HEK293T (cell line): Measurements from ENCODE around the gene TTC7B.

Source experiments
- CTCF ChIA-PET: fragments of 350-600 bp; formaldehyde crosslinking; extraction: SDS; loops from one replicate; lab custom pipeline; 2021; ENCODE audit warnings: antibody characterized with exemption, inconsistent platforms; lab: Yijun Ruan, JAX
- POLR2A ChIA-PET: fragments of 350-600 bp; formaldehyde crosslinking; extraction: SDS; loops from one replicate; lab custom pipeline; 2020; ENCODE audit warnings: antibody characterized with exemption, inconsistent platforms; lab: Yijun Ruan, JAX
- DNase-seq: peaks from one replicate; pipeline ENCODE4 v3.0.0; 2012; ENCODE audit warnings: mixed read lengths; ENCODE audit errors: extremely low spot score
- ARNT ChIP-seq: fragments of 450-650 bp; IDR thresholded peaks from 2 replicates; pipeline ENCODE4 v1.6.1; 2017; ENCODE audit warnings: mild to moderate bottlenecking
- BHLHE40 ChIP-seq: fragments of 450-650 bp; IDR thresholded peaks from 2 replicates; pipeline ENCODE4 v1.6.1; 2016; ENCODE audit warnings: mild to moderate bottlenecking, moderate library complexity, borderline replicate concordance
- CTBP1 ChIP-seq: fragments of 450-650 bp; IDR thresholded peaks from 2 replicates; pipeline ENCODE4 v1.6.1; 2016; ENCODE audit warnings: borderline replicate concordance
- ELF4 ChIP-seq: fragments of 450-650 bp; IDR thresholded peaks from 2 replicates; pipeline ENCODE4 v1.6.1; 2017; ENCODE audit warnings: antibody characterized with exemption
- FOXA1 ChIP-seq: fragments of 450-650 bp; IDR thresholded peaks from 2 replicates; pipeline ENCODE4 v1.6.1; 2016; ENCODE audit warnings: mild to moderate bottlenecking
- FOXK2 ChIP-seq: fragments of 450-650 bp; IDR thresholded peaks from 2 replicates; pipeline ENCODE4 v1.6.1; 2016; ENCODE audit warnings: mild to moderate bottlenecking
- FOXM1 ChIP-seq: fragments of 450-650 bp; IDR thresholded peaks from 2 replicates; pipeline ENCODE4 v1.6.1; 2017; ENCODE audit warnings: mild to moderate bottlenecking, borderline replicate concordance
- HDGF ChIP-seq: fragments of 450-650 bp; IDR thresholded peaks from 2 replicates; pipeline ENCODE4 v1.6.1; 2017; ENCODE audit warnings: antibody characterized with exemption, borderline replicate concordance
- L3MBTL2 ChIP-seq: fragments of 450-650 bp; conservative IDR thresholded peaks from 2 replicates; pipeline ENCODE4 v1.6.1; 2016; ENCODE audit warnings: mild to moderate bottlenecking
- LEF1 ChIP-seq: fragments of 450-650 bp; IDR thresholded peaks from 2 replicates; pipeline ENCODE4 v1.6.1; 2017; ENCODE audit warnings: mild to moderate bottlenecking, borderline replicate concordance
- NFRKB ChIP-seq: fragments of 450-650 bp; IDR thresholded peaks from 2 replicates; pipeline ENCODE4 v1.6.1; 2016; ENCODE audit warnings: mild to moderate bottlenecking, moderate library complexity
- PKNOX1 ChIP-seq: fragments of 450-650 bp; IDR thresholded peaks from 2 replicates; pipeline ENCODE4 v1.6.1; 2016
- SP1 ChIP-seq: fragments of 450-650 bp; IDR thresholded peaks from 2 replicates; pipeline ENCODE4 v1.6.1; 2017
- SUZ12 ChIP-seq: fragments of 450-650 bp; IDR thresholded peaks from 2 replicates; pipeline ENCODE4 v1.6.1; 2016; ENCODE audit warnings: mild to moderate bottlenecking
- TARDBP ChIP-seq: fragments of 450-650 bp; IDR thresholded peaks from 2 replicates; pipeline ENCODE4 v1.6.1; 2016
- ZNF384 ChIP-seq: fragments of 450-650 bp; IDR thresholded peaks from 2 replicates; pipeline ENCODE4 v1.6.1; 2016

TTC7B gene

DNA sequence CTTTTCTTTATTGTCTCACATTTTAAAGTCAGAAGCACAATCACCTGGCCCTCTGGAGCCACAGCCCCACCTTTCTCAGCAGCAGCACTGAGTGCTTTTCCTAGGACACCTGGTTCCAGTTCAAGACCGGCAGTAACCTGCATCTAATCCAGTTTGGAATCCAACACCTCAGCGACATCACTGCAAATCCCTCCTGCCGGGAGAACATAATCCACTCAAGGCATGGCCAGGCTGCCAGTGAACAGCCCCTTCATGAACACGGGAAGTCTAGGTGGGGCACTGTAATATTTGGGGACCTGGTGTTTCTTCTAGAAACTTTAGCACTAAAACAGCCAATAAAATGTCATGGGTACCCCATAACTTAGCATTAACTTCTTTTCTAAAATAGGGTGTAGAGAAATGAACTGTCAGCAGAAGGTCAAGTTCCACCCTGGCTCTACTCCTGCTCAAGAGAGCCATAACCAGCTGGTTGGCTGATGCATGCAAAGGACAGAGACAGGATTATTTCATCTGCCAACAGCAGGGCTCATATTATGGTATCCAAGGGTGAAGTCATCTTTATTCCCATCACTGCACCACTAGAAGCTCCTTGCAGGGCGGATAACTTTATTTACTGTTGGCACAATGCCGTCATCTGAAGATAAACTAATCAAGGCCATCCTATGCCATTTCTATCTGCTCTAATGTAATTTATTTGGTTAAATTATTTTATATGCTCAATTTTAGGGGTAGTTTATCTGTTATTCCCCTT, 76.7 kb downstream of the TTC7B start:
- CTCF ChIA-PET: no interaction called here
- no peak for TF ChIP-seq FOXK2
- TF ChIP-seq ARNT: no peak
- TF ChIP-seq SUZ12: no peak
- TF ChIP-seq FOXM1: no peak
- TF ChIP-seq ZNF384: no peak
- no peak for TF ChIP-seq TARDBP
- no peak for TF ChIP-seq HDGF
- TF ChIP-seq BHLHE40: no peak
- TF ChIP-seq L3MBTL2: no peak
- no peak for TF ChIP-seq LEF1
- TF ChIP-seq PKNOX1: no peak
- TF ChIP-seq SP1: no peak
- TF ChIP-seq FOXA1: no peak
- no peak for DNase-seq
- POLR2A ChIA-PET: no interaction called here

- ChIA-PET CTCF (interaction anchor here (0.6 kb wide), 1 partner anchor 16 kb away, joined by 3 read pairs; no protein-coding TSS in a partner anchor), POLR2A (no interaction called here)
- TF ChIP-seq L3MBTL2 (no peak), FOXK2 (no peak), SP1 (no peak), NFRKB (no peak), BHLHE40 (no peak), SUZ12 (no peak), PKNOX1 (no peak), CTBP1 (no peak), ZNF384 (no peak), FOXM1 (no peak), HDGF (no peak), FOXA1 (no peak), ELF4 (no peak), TARDBP (no peak)
- no peak for DNase-seq
Measured at GRCh38 chr14:90733139-90733808, 83.0 kb downstream of the TTC7B start.

DNA sequence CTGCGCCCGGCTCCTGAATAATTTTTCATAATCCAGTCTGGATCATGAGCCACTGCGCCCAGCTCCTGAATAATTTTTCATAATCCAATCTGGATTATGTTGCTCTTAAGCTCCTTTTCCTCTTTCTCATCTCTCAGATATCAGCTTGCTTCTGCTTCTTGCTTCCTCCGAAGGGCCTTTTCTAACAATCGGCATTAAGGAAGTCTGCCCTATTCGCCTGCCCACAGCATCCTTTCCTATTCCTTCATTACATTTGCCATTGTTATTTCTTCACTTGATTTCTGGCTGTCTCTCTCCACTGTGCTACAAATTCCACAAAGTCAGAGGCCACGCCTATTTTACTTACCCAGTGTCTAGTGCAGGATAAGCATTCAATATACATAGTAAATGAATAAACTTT, 83.5 kb downstream of the TTC7B start:
- CTCF ChIA-PET: no interaction called here
- DNase-seq: no peak
- POLR2A ChIA-PET: no interaction called here
- TF ChIP-seq SUZ12: no peak
- no peak for TF ChIP-seq LEF1
- no peak for TF ChIP-seq BHLHE40
- TF ChIP-seq L3MBTL2: no peak
- TF ChIP-seq FOXK2: no peak
- TF ChIP-seq NFRKB: no peak
- no peak for TF ChIP-seq PKNOX1
- no peak for TF ChIP-seq TARDBP
- no peak for TF ChIP-seq ZNF384
- TF ChIP-seq CTBP1: no peak
- no peak for TF ChIP-seq FOXA1
- TF ChIP-seq SP1: no peak
- TF ChIP-seq ARNT: no peak
- TF ChIP-seq FOXM1: no peak
- no peak for TF ChIP-seq HDGF
- no peak for TF ChIP-seq ELF4

- ChIA-PET CTCF (interaction anchor here (0.9 kb wide), 1 partner anchor 26 kb away, joined by 3 read pairs; no protein-coding TSS in a partner anchor), POLR2A (no interaction called here)
- TF ChIP-seq SP1 (no peak), PKNOX1 (no peak), FOXA1 (no peak), NFRKB (no peak), BHLHE40 (no peak), TARDBP (no peak), FOXK2 (no peak), SUZ12 (no peak), HDGF (no peak), ZNF384 (no peak), CTBP1 (no peak), ARNT (no peak), LEF1 (no peak), FOXM1 (no peak), ELF4 (no peak), L3MBTL2 (no peak)
- DNase-seq: no peak
Measured at GRCh38 chr14:90732139-90732538, 84.1 kb downstream of the TTC7B start.

GRCh38 chr14:90731487-90731886, 84.7 kb downstream of the TTC7B start:
- ChIA-PET CTCF (interaction anchor here (0.9 kb wide), 1 partner anchor 27 kb away, joined by 3 read pairs; no protein-coding TSS in a partner anchor), POLR2A (no interaction called here)
- TF ChIP-seq SUZ12: no peak
- no peak for TF ChIP-seq BHLHE40
- TF ChIP-seq FOXK2: no peak
- TF ChIP-seq PKNOX1: no peak
- no peak for TF ChIP-seq L3MBTL2
- TF ChIP-seq ELF4: no peak
- no peak for TF ChIP-seq ARNT
- no peak for DNase-seq
